Measurements from ENCODE around the gene XYLT1. TPM values are rescaled to one million over a fixed set of nuclear protein-coding genes. Genes with fewer than 3 reads are reported as not detected.

XYLT1 gene
- polyA plus RNA-seq, 2 donors = 3.0 TPM

GRCh38 chr16:17450291-17450690, 20.5 kb downstream of the XYLT1 start:
- Histone ChIP-seq H3K9me3 (ENCODE audit: control insufficient read depth in 2 of 2, insufficient read depth in 1 of 2, low read depth in 1 of 2, low read length in 1 of 2) (no peaks in the 10 kb centered on the region), H3K4me3 (ENCODE audit: low read depth in 1 of 2, low read length in 2 of 2) (no peak overlapping the region), H3K27ac (ENCODE audit: low read depth in 2 of 2, low read length in 1 of 2) (no peak overlapping the region), H3K4me1 (ENCODE audit: control insufficient read depth in 2 of 2, insufficient read depth in 2 of 2, low read length in 1 of 2) (peaks cover 4 to 8% of the 10 kb centered on the region in 2 donors), H3K36me3 (ENCODE audit: control insufficient read depth in 2 of 2, insufficient read depth in 2 of 2, low read length in 1 of 2) (no peaks in the 10 kb centered on the region), H3K27me3 (ENCODE audit: control insufficient read depth in 1 of 2, insufficient read depth in 2 of 2, low read length in 2 of 2) (no peaks in the 10 kb centered on the region)
- WGBS, 2 donors = 92 to 97% methylated on average over 7 of the region's 7 CpGs

DNA sequence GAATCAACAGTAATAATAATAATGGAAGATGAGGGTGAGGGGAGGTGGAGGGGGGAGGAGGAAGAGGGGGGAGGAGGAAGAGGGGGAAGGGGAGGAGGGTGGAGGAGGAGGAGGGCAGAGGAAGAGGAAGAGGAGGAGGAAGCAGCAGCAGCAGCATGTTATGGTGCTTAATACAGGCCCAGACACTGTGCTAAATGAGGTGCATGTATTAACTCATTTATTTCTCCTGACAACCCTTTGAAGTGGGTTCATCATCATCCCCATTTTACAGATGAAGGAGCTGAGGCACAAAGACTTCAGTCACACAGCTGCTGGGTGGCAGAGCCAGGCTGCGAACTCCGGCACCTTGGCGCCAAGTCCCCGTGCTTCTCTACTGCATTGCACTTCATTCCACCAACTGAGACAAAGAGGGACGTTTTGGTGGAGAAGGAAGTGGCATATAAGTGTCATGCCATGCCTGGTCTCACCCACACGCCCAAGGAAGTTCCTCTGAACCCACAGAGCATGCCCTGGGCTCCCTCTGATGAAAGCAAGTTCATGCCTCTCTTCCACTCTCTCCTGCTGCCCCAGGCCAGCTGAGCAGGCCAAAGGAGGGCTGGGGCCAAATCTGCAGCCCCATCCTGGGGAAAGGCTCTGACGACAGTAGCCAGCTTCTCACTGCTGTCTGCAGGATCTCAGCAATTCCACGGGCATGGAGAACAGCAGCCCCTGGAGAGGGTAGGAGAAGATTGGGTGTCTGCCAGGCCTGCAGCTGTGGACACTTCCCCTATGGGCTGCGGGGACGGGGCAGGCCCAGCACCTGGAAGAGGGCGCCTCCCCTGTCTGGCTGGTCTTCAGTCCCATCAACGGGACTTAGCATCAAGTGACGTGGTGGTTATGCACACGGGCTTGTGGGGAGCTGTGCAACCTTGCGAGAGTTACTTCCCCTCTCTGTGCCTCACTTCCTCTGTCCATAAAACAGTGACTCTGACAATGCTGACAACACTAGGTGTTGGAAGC, 21.8 kb downstream of the XYLT1 start:
- Histone ChIP-seq H3K27ac (ENCODE audit: low read depth in 2 of 2, low read length in 1 of 2) (peak overlapping the region in 1 of 2 donors; percentile 52), H3K27me3 (ENCODE audit: control insufficient read depth in 1 of 2, insufficient read depth in 2 of 2, low read length in 2 of 2) (no peaks in the 10 kb centered on the region), H3K36me3 (ENCODE audit: control insufficient read depth in 2 of 2, insufficient read depth in 2 of 2, low read length in 1 of 2) (no peaks in the 10 kb centered on the region), H3K9me3 (ENCODE audit: control insufficient read depth in 2 of 2, insufficient read depth in 1 of 2, low read depth in 1 of 2, low read length in 1 of 2) (no peaks in the 10 kb centered on the region), H3K4me3 (ENCODE audit: low read depth in 1 of 2, low read length in 2 of 2) (no peak overlapping the region), H3K4me1 (ENCODE audit: control insufficient read depth in 2 of 2, insufficient read depth in 2 of 2, low read length in 1 of 2) (peaks cover 4 to 8% of the 10 kb centered on the region in 2 donors)
- WGBS, 2 donors = 59 to 60% methylated on average over 15 of the region's 15 CpGs

GRCh38 chr16:17447101-17447569, 23.6 kb downstream of the XYLT1 start:
- no peaks in the 10 kb centered on the region for H3K9me3 ChIP-seq (ENCODE audit: control insufficient read depth in 2 of 2, insufficient read depth in 1 of 2, low read depth in 1 of 2, low read length in 1 of 2)
- no peak overlapping the region for H3K4me3 ChIP-seq (ENCODE audit: low read depth in 1 of 2, low read length in 2 of 2)
- peaks cover 4 to 8% of the 10 kb centered on the region in 2 donors for H3K4me1 ChIP-seq (ENCODE audit: control insufficient read depth in 2 of 2, insufficient read depth in 2 of 2, low read length in 1 of 2)
- H3K36me3 ChIP-seq (ENCODE audit: control insufficient read depth in 2 of 2, insufficient read depth in 2 of 2, low read length in 1 of 2) = no peaks in the 10 kb centered on the region
- H3K27ac ChIP-seq (ENCODE audit: low read depth in 2 of 2, low read length in 1 of 2) = no peak overlapping the region
- WGBS, 2 donors = 68 to 74% methylated on average over 5 of the region's 5 CpGs
- no peaks in the 10 kb centered on the region for H3K27me3 ChIP-seq (ENCODE audit: control insufficient read depth in 1 of 2, insufficient read depth in 2 of 2, low read length in 2 of 2)

- H3K9me3 ChIP-seq (ENCODE audit: control insufficient read depth in 2 of 2, insufficient read depth in 1 of 2, low read depth in 1 of 2, low read length in 1 of 2) = no peaks in the 10 kb centered on the region
- 67 to 75% methylated on average over 10 of the region's 10 CpGs for WGBS, 2 donors
- H3K4me1 ChIP-seq (ENCODE audit: control insufficient read depth in 2 of 2, insufficient read depth in 2 of 2, low read length in 1 of 2) = peaks cover 4 to 8% of the 10 kb centered on the region in 2 donors
- no peak overlapping the region for H3K4me3 ChIP-seq (ENCODE audit: low read depth in 1 of 2, low read length in 2 of 2)
- H3K27ac ChIP-seq (ENCODE audit: low read depth in 2 of 2, low read length in 1 of 2) = no peak overlapping the region
- no peaks in the 10 kb centered on the region for H3K27me3 ChIP-seq (ENCODE audit: control insufficient read depth in 1 of 2, insufficient read depth in 2 of 2, low read length in 2 of 2)
- no peaks in the 10 kb centered on the region for H3K36me3 ChIP-seq (ENCODE audit: control insufficient read depth in 2 of 2, insufficient read depth in 2 of 2, low read length in 1 of 2)
Observed at GRCh38 chr16:17446661-17447060, 24.1 kb downstream of the XYLT1 start.

GRCh38 chr16:17445421-17445820, 25.3 kb downstream of the XYLT1 start:
- 82 to 84% methylated on average over 12 of the region's 12 CpGs for WGBS, 2 donors
- no peak overlapping the region for H3K27ac ChIP-seq (ENCODE audit: low read depth in 2 of 2, low read length in 1 of 2)
- no peaks in the 10 kb centered on the region for H3K27me3 ChIP-seq (ENCODE audit: control insufficient read depth in 1 of 2, insufficient read depth in 2 of 2, low read length in 2 of 2)
- no peaks in the 10 kb centered on the region for H3K9me3 ChIP-seq (ENCODE audit: control insufficient read depth in 2 of 2, insufficient read depth in 1 of 2, low read depth in 1 of 2, low read length in 1 of 2)
- no peak overlapping the region for H3K4me3 ChIP-seq (ENCODE audit: low read depth in 1 of 2, low read length in 2 of 2)
- peaks cover 4 to 8% of the 10 kb centered on the region in 2 donors for H3K4me1 ChIP-seq (ENCODE audit: control insufficient read depth in 2 of 2, insufficient read depth in 2 of 2, low read length in 1 of 2)
- H3K36me3 ChIP-seq (ENCODE audit: control insufficient read depth in 2 of 2, insufficient read depth in 2 of 2, low read length in 1 of 2) = no peaks in the 10 kb centered on the region

- H3K36me3 ChIP-seq (ENCODE audit: control insufficient read depth in 2 of 2, insufficient read depth in 2 of 2, low read length in 1 of 2) = no peaks in the 10 kb centered on the region
- no peaks in the 10 kb centered on the region for H3K27me3 ChIP-seq (ENCODE audit: control insufficient read depth in 1 of 2, insufficient read depth in 2 of 2, low read length in 2 of 2)
- no peaks in the 10 kb centered on the region for H3K9me3 ChIP-seq (ENCODE audit: control insufficient read depth in 2 of 2, insufficient read depth in 1 of 2, low read depth in 1 of 2, low read length in 1 of 2)
- no peak overlapping the region for H3K4me3 ChIP-seq (ENCODE audit: low read depth in 1 of 2, low read length in 2 of 2)
- 99 to 100% methylated on average over 1 of the region's 1 CpG for WGBS, 2 donors
- H3K27ac ChIP-seq (ENCODE audit: low read depth in 2 of 2, low read length in 1 of 2) = no peak overlapping the region
- peaks cover 4 to 8% of the 10 kb centered on the region in 2 donors for H3K4me1 ChIP-seq (ENCODE audit: control insufficient read depth in 2 of 2, insufficient read depth in 2 of 2, low read length in 1 of 2)
Observed at GRCh38 chr16:17444658-17445057, 26.1 kb downstream of the XYLT1 start.

DNA sequence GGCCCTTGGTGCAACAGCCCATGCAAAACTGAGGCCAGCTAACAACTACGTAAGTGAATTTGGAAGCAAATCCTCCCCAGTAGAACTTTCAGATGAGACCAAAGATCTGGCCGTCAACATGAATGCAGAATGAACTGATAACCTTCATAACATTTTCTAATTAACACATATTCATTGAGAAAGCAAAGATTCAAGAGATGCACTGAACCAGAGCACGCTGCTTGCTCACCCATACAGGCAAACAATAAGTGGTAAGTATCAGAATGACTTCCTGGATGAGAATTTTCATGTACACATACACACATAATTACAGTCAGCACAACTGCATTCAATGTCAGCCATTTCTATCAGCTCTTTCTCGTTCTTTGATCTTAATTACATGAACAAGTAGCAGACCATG, 30.6 kb downstream of the XYLT1 start:
- no peak overlapping the region for H3K27ac ChIP-seq (ENCODE audit: low read depth in 2 of 2, low read length in 1 of 2)
- 83 to 85% methylated on average over 4 of the region's 4 CpGs for WGBS, 2 donors
- H3K4me1 ChIP-seq (ENCODE audit: control insufficient read depth in 2 of 2, insufficient read depth in 2 of 2, low read length in 1 of 2) = peaks cover 0 to 2% of the 10 kb centered on the region in 2 donors

DNA sequence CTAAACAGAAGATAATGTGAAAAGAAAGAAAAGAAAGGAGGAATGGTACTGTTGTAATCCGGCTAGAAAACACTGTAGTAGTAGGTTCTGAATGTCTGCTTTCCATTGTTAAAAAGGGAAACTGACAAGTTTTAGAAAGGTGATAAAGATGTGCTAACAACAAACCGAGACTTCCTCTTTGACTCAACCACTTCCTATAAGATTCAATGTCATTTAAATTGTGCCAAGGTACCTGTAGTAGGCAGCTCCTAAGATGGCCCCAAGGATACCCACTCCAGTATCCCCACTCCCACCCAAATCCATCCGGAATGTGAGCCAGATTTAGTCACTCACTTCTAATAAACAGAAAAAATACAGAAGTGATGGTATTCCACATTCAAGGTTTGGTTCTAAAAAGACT, 31.2 kb downstream of the XYLT1 start:
- Histone ChIP-seq H3K36me3 (ENCODE audit: control insufficient read depth in 2 of 2, insufficient read depth in 2 of 2, low read length in 1 of 2) (no peaks in the 10 kb centered on the region), H3K9me3 (ENCODE audit: control insufficient read depth in 2 of 2, insufficient read depth in 1 of 2, low read depth in 1 of 2, low read length in 1 of 2) (no peaks in the 10 kb centered on the region), H3K4me1 (ENCODE audit: control insufficient read depth in 2 of 2, insufficient read depth in 2 of 2, low read length in 1 of 2) (peaks cover 0 to 5% of the 10 kb centered on the region in 2 donors), H3K27ac (ENCODE audit: low read depth in 2 of 2, low read length in 1 of 2) (no peak overlapping the region), H3K4me3 (ENCODE audit: low read depth in 1 of 2, low read length in 2 of 2) (no peak overlapping the region), H3K27me3 (ENCODE audit: control insufficient read depth in 1 of 2, insufficient read depth in 2 of 2, low read length in 2 of 2) (no peaks in the 10 kb centered on the region)
- WGBS, 2 donors = 74 to 76% methylated on average over 3 of the region's 3 CpGs

More for the DNA sequence above, 30.6 kb downstream of the XYLT1 start:
- no peak overlapping the region for H3K4me3 ChIP-seq (ENCODE audit: low read depth in 1 of 2, low read length in 2 of 2)
- H3K9me3 ChIP-seq (ENCODE audit: control insufficient read depth in 2 of 2, insufficient read depth in 1 of 2, low read depth in 1 of 2, low read length in 1 of 2) = no peaks in the 10 kb centered on the region
- H3K27me3 ChIP-seq (ENCODE audit: control insufficient read depth in 1 of 2, insufficient read depth in 2 of 2, low read length in 2 of 2) = no peaks in the 10 kb centered on the region
- no peaks in the 10 kb centered on the region for H3K36me3 ChIP-seq (ENCODE audit: control insufficient read depth in 2 of 2, insufficient read depth in 2 of 2, low read length in 1 of 2)

GRCh38 chr16:17437981-17438380, 32.8 kb downstream of the XYLT1 start:
- H3K27ac ChIP-seq (ENCODE audit: low read depth in 2 of 2, low read length in 1 of 2) = no peak overlapping the region
- H3K4me3 ChIP-seq (ENCODE audit: low read depth in 1 of 2, low read length in 2 of 2) = no peak overlapping the region
- 90 to 92% methylated on average over 5 of the region's 5 CpGs for WGBS, 2 donors
- no peaks in the 10 kb centered on the region for H3K27me3 ChIP-seq (ENCODE audit: control insufficient read depth in 1 of 2, insufficient read depth in 2 of 2, low read length in 2 of 2)
- no peaks in the 10 kb centered on the region for H3K36me3 ChIP-seq (ENCODE audit: control insufficient read depth in 2 of 2, insufficient read depth in 2 of 2, low read length in 1 of 2)
- no peaks in the 10 kb centered on the region for H3K9me3 ChIP-seq (ENCODE audit: control insufficient read depth in 2 of 2, insufficient read depth in 1 of 2, low read depth in 1 of 2, low read length in 1 of 2)
- peaks cover 0 to 6% of the 10 kb centered on the region in 2 donors for H3K4me1 ChIP-seq (ENCODE audit: control insufficient read depth in 2 of 2, insufficient read depth in 2 of 2, low read length in 1 of 2)

Data from esophagus (tissue), 2 donors.